Islet of Langerhans (tissue), 1 donor: Measurements from ENCODE around the gene TRAFD1.

Experiments used
- FAIRE-seq: peaks from one replicate; lab custom pipeline; 2011; peaks lifted over from hg19 to GRCh38; lab: Jason Lieb, UNC

Gene TRAFD1

DNA sequence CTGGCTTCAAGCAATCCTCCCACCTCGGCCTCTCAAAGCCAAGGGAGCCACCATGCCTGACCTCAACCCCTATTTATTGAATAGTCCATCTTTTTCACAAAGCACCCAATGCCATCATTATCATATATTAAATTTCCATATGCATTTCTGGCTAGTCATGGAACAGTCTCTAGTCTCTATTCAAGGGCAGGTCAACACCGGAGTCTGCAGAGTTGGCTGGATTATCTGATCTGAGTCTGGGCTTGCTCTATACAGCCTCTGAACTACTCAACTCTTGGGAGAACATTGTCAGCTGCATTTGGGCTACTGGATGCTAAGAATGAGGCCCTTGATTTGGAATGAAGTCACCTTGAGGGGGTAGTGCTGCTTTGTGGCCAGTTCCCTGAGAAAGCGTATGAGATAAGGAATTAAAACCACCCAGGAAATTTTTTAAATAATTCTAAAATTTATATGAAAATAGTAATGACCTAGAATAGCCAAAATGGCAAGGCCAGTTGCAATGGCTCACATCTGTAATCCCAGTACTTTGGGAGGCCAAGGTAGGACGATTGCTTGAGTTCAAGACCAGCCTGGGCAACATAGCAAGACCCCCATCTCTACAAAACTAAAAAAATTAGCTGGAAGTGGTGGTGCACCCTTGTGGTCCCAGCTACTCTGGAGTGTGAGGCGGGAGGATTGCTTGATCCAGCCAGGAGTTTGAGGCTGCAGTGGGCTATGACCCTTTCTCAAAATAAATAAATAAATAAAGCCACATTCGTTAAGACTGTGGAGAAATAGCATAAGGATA is 9.9 kb upstream of the TRAFD1 start:
- FAIRE-seq, result no peak

DNA sequence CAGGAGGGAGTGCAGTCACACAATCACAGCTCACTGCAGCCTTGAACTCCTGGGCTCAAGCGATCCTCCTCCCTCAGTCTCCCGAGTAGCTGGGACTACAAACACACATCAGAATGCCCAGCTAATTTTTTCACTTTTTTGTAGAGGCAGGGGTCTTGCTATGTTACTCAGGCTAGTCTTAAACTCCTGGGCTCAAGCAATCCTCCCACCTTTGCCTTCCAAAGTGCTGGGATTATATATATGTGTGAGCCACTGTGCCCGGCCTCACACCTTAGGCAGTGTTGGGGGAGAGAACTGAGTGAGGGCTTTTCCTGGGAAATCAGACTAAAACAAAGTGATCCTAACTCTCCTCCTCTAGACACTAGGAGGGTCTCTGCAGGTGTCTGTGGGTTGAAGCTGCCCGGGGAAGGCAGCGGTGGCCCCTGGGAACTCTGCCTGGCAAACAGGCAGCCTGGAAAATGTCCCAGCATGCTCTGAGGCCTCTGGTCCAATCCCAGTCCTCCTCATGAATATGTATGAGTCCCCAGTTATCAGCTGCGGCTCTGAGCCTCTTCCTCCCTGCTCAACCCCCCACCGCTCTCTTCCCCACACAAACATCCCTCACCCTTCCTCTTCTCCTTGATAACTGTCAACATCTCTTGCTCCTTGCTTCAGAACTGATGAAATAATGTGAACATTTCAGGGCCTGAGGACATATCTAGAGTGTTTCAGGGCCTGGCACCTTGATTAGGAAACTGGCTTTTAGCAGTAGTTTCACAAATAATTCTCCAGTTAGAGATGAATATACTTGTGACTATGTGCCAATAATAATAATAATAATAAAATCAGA is 8.9 kb upstream of the TRAFD1 start:
- FAIRE-seq, result no peak

- FAIRE-seq, result no peak
Observed at GRCh38 chr12:112117685-112118084, 7.7 kb upstream of the TRAFD1 start.

GRCh38 chr12:112121780-112122565 is 3.4 kb upstream of the TRAFD1 start:
- no peak for FAIRE-seq

GRCh38 chr12:112122823-112123690 is 2.3 kb upstream of the TRAFD1 start:
- no peak for FAIRE-seq

DNA sequence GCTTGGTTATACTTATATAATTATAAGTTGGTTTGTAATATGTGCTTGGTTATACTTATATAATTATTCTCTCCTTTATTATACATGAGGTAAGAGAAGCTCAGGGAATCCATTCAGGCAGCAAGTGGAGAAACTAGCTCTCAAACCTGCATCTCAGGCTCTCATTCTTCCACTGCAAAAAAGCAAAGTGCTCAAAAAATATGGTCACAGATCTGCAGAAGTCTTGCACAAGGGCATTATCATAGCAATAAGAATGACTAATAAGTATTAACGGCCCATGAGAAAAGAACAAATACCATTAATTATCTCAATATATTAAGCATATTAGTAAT is 476 bp upstream of the TRAFD1 start:
- FAIRE-seq, result no peak

- FAIRE-seq, result no peak
Observed at GRCh38 chr12:112126000-112126438, 659 bp downstream of the TRAFD1 start.

DNA sequence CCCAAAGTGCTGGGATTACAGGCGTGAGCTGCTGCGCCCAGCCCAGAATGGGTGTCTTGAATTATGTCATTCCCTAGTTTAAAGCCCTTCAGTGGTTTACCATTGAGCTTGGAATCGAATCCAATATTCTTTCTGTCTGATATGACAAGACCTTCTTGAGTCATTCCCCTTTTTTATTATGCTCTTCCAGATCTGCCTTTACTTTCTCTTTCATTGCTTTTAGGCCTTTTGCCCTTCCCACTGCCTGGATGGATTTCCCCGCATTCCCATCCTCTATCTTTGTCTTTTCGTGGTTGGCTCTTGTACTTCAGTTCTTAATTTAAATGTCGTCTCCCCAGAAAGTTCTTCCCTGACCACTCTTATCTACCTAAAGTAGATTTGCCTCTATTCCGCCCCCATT is 1.6 kb downstream of the TRAFD1 start:
- FAIRE-seq, result no peak

GRCh38 chr12:112130441-112130998 is 5.2 kb downstream of the TRAFD1 start:
- peak; percentile 24 for FAIRE-seq

DNA sequence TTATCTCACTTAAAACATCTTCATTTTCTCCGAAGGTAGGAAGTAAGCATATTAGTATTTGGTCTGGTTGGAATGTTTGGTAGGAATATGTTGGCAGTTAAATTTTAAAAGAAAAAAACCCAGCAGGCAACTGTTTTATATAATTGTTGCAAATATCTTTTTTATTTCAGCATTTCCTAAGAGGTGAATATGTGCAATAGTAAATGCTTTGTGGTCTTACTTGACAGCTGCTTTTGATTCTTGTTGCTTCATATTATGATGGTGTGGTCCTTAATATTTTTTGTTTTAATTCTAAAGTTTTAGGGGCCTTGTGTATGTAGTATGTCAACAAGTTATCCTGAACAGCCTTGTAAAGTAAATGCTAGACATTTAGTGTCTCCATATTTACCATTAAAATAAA is 6.3 kb downstream of the TRAFD1 start:
- no peak for FAIRE-seq

- FAIRE-seq, result no peak
Observed at GRCh38 chr12:112133418-112133817, 8.1 kb downstream of the TRAFD1 start.

- FAIRE-seq, result no peak
Observed at GRCh38 chr12:112134731-112135130, 9.4 kb downstream of the TRAFD1 start.

DNA sequence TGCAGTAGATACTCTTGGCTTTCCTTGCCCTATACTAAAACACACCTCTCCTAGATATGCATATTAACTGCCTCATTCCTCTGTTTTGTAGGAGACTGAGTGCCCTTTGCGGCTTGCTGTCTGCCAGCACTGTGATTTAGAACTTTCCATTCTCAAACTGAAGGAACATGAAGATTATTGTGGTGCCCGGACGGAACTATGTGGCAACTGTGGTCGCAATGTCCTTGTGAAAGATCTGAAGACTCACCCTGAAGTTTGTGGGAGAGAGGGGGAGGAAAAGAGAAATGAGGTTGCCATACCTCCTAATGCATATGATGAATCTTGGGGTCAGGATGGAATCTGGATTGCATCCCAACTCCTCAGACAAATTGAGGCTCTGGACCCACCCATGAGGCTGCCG is 15.4 kb downstream of the TRAFD1 start:
- FAIRE-seq, result no peak

DNA sequence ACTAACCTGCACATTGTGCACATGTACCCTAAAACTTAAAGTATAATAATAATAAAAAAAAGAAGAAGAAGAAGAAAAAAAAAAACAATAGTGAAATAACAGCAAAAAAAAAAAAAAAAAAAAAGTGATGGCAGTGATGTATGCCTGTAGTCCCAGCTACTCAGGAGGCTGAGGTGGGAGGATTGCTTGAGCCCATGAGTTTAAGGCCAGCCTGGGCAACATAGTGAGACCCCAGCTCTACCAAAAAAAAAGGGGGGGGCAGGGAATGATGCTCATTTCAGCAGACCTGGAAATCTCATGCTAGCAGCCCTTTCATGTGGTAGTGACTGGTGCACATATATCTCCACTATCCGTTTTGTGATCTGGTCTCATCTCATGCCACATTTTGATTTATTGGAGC is 20.8 kb downstream of the TRAFD1 start:
- FAIRE-seq, result no peak

DNA sequence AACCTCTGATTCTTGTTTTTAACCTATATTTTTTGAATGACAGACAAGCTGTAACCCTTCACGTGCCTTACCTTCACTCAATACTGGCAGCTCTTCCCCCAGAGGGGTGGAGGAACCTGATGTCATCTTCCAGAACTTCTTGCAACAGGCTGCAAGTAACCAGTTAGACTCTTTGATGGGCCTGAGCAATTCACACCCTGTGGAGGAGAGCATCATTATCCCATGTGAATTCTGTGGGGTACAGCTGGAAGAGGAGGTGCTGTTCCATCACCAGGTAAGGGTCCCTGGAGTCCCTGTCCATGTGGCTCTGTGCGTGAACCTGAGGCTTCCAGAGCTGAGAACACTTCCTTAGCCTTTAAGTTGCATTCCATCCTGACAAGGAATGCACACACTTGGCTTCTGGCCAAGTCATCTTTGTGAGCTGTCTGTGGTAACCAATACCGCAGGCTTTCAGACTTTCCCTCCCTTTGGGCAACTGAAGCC is 22.7 kb downstream of the TRAFD1 start:
- no peak for FAIRE-seq

- no peak for FAIRE-seq
Observed at GRCh38 chr12:112149596-112149995, 24.2 kb downstream of the TRAFD1 start.

GRCh38 chr12:112151766-112152541 is 26.6 kb downstream of the TRAFD1 start:
- no peak for FAIRE-seq

GRCh38 chr12:112153181-112153892 is 28.0 kb downstream of the TRAFD1 start:
- no peak for FAIRE-seq

DNA sequence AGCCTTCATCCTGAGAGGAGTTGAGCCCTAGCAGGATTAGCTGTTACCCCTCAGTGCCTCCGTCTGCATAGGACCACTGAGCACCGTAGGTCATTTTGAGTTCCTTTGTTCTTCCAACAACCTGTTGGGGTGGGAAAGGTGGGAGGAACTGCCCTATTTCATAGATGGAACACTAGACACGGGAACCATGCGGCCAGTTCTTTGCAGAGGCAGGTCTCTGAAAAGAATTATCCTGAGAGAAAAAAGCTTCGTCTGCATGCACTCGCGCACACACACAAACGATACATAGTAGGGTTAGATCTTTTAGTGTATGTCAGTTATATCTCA is 28.5 kb downstream of the TRAFD1 start:
- no peak for FAIRE-seq
